Nephron progenitor cell (in vitro differentiated cells): Measurements from ENCODE around the gene ISG20L2.

Experiments used
- DNase-seq: peaks from one replicate; pipeline ENCODE4 v3.0.0; 2021
- H3K27ac Mint-ChIP-seq: 2 replicates; pipeline ENCODE4 v1.8.0; 2021; ENCODE audit warnings: mild to moderate bottlenecking, moderate library complexity, mixed read lengths
- H3K27me3 Mint-ChIP-seq: 2 replicates; pipeline ENCODE4 v1.8.0; 2021; ENCODE audit warnings: mild to moderate bottlenecking, low read depth, mixed read lengths; ENCODE audit not compliant: poor library complexity
- H3K36me3 Mint-ChIP-seq: 2 replicates; pipeline ENCODE4 v1.8.0; 2021; ENCODE audit warnings: low read depth, mixed read lengths
- H3K4me1 Mint-ChIP-seq: 2 replicates; pipeline ENCODE4 v1.8.0; 2021; ENCODE audit warnings: mixed read lengths
- H3K4me3 Mint-ChIP-seq: 2 replicates; pipeline ENCODE4 v1.8.0; 2021; ENCODE audit warnings: mild to moderate bottlenecking, moderate library complexity, mixed read lengths
- H3K9me3 Mint-ChIP-seq: 2 replicates; pipeline ENCODE4 v1.8.0; 2021; ENCODE audit warnings: mild to moderate bottlenecking, moderate library complexity, mixed read lengths
- TF ChIP-seq, protein P1 (sequence below): fragments of 200-600 bp; sonication (generic); IDR thresholded peaks from 2 replicates; pipeline ENCODE4 v1.5.0; 2021; ENCODE audit warnings: antibody characterized with exemption

The ISG20L2 gene

DNA sequence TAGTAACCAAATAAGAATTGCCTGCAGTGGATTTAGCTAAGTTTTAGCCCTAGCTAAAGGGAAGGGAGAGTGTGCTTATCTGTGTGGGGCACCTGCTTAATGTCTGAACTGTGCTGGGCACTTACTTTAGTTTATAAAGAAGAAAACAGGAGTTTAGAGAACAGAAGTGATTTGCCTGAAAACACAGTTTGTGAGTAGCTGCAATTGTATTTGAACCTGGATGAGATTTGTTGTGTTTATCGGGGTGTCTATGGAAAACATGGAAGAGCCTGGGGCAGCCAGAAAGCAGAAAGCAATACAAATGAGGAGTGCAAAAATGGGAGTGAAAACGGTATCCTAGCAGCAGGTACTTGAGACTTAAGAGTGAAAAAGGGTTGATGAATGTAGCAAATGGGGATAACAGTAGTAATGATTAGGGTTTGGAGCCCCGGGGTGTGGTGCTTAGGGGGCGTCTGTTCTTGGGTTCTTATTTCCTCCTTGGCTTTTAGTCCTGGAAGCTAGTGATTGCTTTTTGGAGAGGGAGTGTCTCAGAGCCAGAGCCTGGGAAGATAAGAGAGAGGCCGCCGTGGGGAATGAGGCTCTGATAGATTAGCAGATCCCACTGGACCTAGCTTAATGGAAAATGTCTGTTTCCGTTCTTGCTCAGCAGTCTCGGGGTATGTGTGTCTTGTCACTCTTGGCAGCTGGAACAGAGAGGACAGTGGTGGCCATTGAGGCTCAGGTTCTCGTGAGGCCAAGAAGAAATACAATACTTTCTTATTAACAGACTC lies 44.3 kb upstream of the ISG20L2 start:
- H3K27ac Mint-ChIP-seq, result peak overlapping the region; percentile 44
- no peaks in the 10 kb centered on the region for H3K27me3 Mint-ChIP-seq
- TF ChIP-seq, protein P1, sequence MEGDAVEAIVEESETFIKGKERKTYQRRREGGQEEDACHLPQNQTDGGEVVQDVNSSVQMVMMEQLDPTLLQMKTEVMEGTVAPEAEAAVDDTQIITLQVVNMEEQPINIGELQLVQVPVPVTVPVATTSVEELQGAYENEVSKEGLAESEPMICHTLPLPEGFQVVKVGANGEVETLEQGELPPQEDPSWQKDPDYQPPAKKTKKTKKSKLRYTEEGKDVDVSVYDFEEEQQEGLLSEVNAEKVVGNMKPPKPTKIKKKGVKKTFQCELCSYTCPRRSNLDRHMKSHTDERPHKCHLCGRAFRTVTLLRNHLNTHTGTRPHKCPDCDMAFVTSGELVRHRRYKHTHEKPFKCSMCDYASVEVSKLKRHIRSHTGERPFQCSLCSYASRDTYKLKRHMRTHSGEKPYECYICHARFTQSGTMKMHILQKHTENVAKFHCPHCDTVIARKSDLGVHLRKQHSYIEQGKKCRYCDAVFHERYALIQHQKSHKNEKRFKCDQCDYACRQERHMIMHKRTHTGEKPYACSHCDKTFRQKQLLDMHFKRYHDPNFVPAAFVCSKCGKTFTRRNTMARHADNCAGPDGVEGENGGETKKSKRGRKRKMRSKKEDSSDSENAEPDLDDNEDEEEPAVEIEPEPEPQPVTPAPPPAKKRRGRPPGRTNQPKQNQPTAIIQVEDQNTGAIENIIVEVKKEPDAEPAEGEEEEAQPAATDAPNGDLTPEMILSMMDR, result no peak
- H3K9me3 Mint-ChIP-seq, result no peaks in the 10 kb centered on the region
- H3K4me3 Mint-ChIP-seq, result no peak overlapping the region
- peaks cover 64% of the 10 kb centered on the region for H3K4me1 Mint-ChIP-seq
- peaks cover 39% of the 10 kb centered on the region for H3K36me3 Mint-ChIP-seq
- DNase-seq, result no peak

DNA sequence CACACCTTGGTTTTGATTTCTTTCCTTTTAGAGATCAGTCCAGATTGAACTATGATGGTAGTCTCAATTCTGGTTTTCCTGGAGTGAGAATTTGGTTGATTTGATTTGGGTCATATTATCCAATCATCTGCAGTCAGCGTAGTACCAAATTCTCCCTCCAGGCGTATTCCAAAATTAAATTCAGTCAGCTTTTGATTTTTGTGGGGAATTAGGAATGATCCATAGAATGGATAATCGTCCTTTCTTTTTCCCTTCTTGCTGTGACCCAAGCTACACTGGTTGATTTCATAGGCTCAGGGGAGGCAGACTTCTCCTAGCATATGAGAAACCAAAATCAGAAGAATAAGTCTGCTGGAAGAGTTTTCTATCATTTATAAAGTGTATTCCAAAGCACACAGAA lies 43.7 kb upstream of the ISG20L2 start:
- no peak for DNase-seq
- Mint-ChIP-seq H3K4me1 (peaks cover 64% of the 10 kb centered on the region), H3K36me3 (peaks cover 39% of the 10 kb centered on the region), H3K9me3 (no peaks in the 10 kb centered on the region), H3K4me3 (no peak overlapping the region), H3K27me3 (no peaks in the 10 kb centered on the region), H3K27ac (no peak overlapping the region)
- TF ChIP-seq, protein P1, result peak; percentile 12

DNA sequence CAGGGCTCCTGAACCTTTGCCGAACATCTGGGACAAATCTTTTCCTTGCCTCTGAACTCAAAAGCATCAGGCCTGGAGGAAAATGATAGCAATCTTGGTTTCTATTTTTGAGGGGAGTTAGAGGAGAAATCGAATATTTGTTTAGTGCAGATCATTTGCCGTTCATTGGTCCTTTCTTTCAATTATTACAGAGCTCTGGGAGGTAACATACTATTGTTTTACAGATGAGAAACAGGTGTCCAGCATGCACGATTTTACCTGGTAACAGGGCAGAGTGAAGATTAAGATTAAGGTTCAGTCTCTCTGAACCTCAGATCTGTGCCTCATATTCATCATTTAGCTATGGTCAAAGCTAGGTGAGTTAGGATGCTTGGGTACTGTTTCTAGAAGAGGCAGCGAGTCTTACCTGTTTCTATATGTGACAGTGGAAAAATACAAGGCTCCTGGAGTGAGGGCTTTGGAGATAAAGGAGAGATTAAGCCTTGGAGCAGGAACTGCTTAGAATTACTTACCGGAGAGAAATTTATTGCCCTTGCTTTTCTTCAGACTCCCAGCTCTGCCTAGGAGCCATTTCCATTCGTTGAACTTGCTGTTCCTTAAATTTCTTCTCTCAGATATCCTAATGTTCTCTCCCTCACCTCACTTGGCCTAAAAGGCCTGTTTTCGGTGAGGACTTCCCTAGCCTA lies 40.2 kb upstream of the ISG20L2 start:
- H3K27me3 Mint-ChIP-seq, result no peaks in the 10 kb centered on the region
- no peak for DNase-seq
- TF ChIP-seq, protein P1, result no peak
- peak overlapping the region; percentile 13 for H3K27ac Mint-ChIP-seq
- no peak overlapping the region for H3K4me3 Mint-ChIP-seq
- H3K9me3 Mint-ChIP-seq, result no peaks in the 10 kb centered on the region
- peaks cover 51% of the 10 kb centered on the region for H3K4me1 Mint-ChIP-seq
- H3K36me3 Mint-ChIP-seq, result peaks cover 31% of the 10 kb centered on the region

DNA sequence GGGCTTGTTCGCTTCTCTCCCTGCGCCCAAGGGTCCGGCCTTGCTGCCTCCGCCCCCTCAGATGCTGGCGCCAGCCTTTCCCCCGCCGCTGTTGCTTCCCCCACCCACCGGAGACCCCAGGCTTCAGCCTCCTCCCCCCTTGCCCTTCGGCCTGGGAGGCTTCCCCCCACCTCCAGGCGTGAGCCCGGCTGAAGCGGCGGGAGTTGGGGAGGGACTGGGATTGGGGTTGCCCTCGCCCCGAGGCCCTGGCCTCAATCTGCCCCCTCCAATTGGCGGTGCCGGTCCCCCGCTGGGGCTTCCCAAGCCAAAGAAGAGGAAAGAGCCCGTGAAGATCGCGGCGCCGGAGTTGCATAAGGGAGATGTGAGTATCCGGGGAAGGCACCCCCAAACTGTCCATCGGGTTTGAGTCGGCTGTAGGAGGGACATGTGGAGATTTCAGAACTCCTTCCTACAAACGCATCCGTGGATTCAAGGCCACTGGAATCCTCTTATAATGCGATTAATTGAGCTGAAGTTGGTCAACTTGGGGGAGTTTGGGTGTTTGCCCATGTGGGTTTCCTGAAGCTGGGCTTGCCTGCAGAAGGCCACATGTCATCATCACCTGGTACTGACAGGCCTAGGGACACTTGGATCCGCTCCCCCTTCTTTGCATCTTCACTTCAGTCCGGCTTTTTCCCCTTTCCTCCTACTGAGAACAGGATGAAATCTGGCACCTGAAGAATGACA lies 39.5 kb upstream of the ISG20L2 start:
- DNase-seq, result no peak
- Mint-ChIP-seq H3K27me3 (no peaks in the 10 kb centered on the region), H3K36me3 (peaks cover 24% of the 10 kb centered on the region), H3K4me1 (peaks cover 44% of the 10 kb centered on the region), H3K9me3 (no peaks in the 10 kb centered on the region), H3K27ac (peak overlapping the region; percentile 13), H3K4me3 (no peak overlapping the region)
- TF ChIP-seq, protein P1, result no peak

DNA sequence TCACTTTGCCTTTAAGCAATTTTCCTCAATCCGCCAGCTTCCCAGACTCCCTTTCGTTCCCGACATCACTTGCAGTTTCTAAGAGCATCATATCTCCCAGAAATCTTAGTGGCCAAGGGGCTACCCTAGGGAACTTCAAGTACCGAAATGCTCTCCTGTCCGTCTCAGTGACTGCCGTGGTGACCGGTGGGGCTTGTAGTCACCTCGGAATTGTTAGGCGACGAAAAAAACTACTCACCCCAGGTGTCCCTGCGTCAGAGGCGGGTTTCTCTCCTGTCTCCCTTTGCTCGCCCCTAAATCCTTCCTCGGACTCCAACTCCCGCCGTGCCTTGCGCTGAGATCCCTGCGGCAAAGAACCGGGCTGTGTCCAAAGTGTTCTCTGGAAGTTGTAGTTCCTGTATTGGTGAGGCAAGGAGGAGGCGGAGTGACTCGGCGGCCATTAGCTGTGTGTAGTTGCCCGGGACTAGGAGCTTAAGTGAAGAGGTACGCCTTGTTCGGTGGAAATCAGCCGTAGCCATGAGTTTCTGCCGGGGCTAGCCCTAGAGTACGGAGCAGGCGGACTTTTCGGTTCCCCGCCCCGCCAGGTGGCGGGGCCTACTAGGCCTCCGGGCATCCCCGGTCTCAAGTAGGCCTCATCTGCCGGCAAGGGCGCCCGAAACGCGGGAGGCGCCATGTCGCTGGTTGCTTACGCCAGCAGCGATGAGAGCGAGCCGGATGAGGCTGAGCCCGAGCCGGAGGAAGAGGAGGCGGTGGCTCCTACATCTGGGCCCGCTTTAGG lies 38.7 kb upstream of the ISG20L2 start, which contains the start of gene PRCC:
Gene PRCC (plus strand): TSS at position 435 of the 778 bp plus-strand sequence. CDS start 237 bp downstream, at position 672.
- Mint-ChIP-seq H3K27me3 (no peaks in the 10 kb centered on the region), H3K4me1 (peaks cover 36% of the 10 kb centered on the region), H3K9me3 (no peaks in the 10 kb centered on the region), H3K27ac (peak within 1 kb of the TSS; percentile 43), H3K4me3 (no peak within 1 kb of the TSS), H3K36me3 (peaks cover 18% of the 10 kb centered on the region)
- TF ChIP-seq, protein P1, result no peak
- peak; percentile 92 for DNase-seq
